Activated B cell treated with CpG ODN at 0.5 μM for 24 hours (primary cell): ENCODE data around the gene PIGB. TPM values are rescaled to one million over a fixed set of nuclear protein-coding genes. Genes with fewer than 3 reads are reported as not detected.

Experiments used
- ATAC-seq: fragments of 200-7000 bp; cut with Tn5 transposase; one replicate; pipeline ENCODE4 v1.10.0; 2021; ENCODE audit warnings: low read depth, mild to moderate bottlenecking, moderate library complexity
- CTCF ChIA-PET: fragments of 350-600 bp; sonication (Branson Sonifier 250); formaldehyde crosslinking; loops from one replicate; lab custom pipeline; 2021; ENCODE audit warnings: antibody characterized with exemption; lab: Charles Lee
- POLR2A ChIA-PET: fragments of 350-600 bp; sonication (Branson Sonifier 250); formaldehyde crosslinking; loops from one replicate; lab custom pipeline; 2021; ENCODE audit warnings: antibody characterized with exemption; lab: Charles Lee
- DNase-seq: peaks from one replicate; pipeline ENCODE4 v3.0.0; 2022
- H3K27ac Mint-ChIP-seq: one replicate; pipeline ENCODE4 v1.8.0; 2020; ENCODE audit warnings: mixed read lengths
- H3K27me3 Mint-ChIP-seq: one replicate; pipeline ENCODE4 v1.8.0; 2021; ENCODE audit warnings: mixed read lengths
- H3K36me3 Mint-ChIP-seq: one replicate; pipeline ENCODE4 v1.8.0; 2021; ENCODE audit warnings: low read depth, mixed read lengths
- H3K4me1 Mint-ChIP-seq: one replicate; pipeline ENCODE4 v1.8.0; 2021; ENCODE audit warnings: mixed read lengths
- H3K4me3 Mint-ChIP-seq: one replicate; pipeline ENCODE4 v1.8.0; 2020; ENCODE audit warnings: mild to moderate bottlenecking, mixed read lengths
- H3K9me3 Mint-ChIP-seq: one replicate; pipeline ENCODE4 v1.8.0; 2020; ENCODE audit warnings: mixed read lengths
- CTCF ChIP-seq: fragments of 200-600 bp; IDR thresholded peaks from one replicate; pipeline ENCODE4 v1.8.0; 2022; ENCODE audit warnings: antibody characterized with exemption, mild to moderate bottlenecking
- intact Hi-C: fragments of 100-400 bp; cut with micrococcal nuclease; formaldehyde crosslinking; loops from one replicate; pipeline ENCODE4 v1.15.1; 2024
- total RNA-seq: library from RNA; stranded (reverse); gene quantifications from 2 replicates; pipeline ENCODE4 v1.2.3, GENCODE V29; 2022

PIGB gene
- total RNA-seq: 29.8 and 31.2 TPM in 2 replicates

- CTCF ChIA-PET: interaction anchor here (0.9 to 1.2 kb wide), 4 partner anchors 89 to 122 kb away, joined by 3 to 6 read pairs (median 4); partner anchors contain the start of genes CCPG1, PIERCE2 and RSL24D1
- ATAC-seq: peak; percentile 86
- H3K27me3 Mint-ChIP-seq: no peaks in the 10 kb centered on the region
- peak within 1 kb of the TSS; percentile 99 for H3K4me3 Mint-ChIP-seq
- peaks cover 41% of the 10 kb centered on the region for H3K36me3 Mint-ChIP-seq
- peak; percentile 75 for DNase-seq
- TF ChIP-seq CTCF: no peak
- no peaks in the 10 kb centered on the region for H3K9me3 Mint-ChIP-seq
- intact Hi-C loops: loop anchor here (1.0 to 5.0 kb wide), 6 partner anchors 29 to 178 kb away; partner anchors contain the start of genes CCPG1 and PIERCE2
- peaks cover 68% of the 10 kb centered on the region for H3K4me1 Mint-ChIP-seq
- peak within 1 kb of the TSS; percentile 99 for H3K27ac Mint-ChIP-seq
- POLR2A ChIA-PET: interaction anchor here (0.5 to 2.5 kb wide), 15 partner anchors 28 to 1600 kb away, joined by 3 to 34 read pairs (median 5); partner anchors contain the start of genes CCPG1, PIERCE2 and RSL24D1
Measured at GRCh38 chr15:55318588-55319494, at the start of gene PIGB, which contains the start of gene PIGBOS1. PIGB (plus strand) TSS chr15:55319222; CDS start chr15:55319251, 29 bp downstream. PIGBOS1 (minus strand) TSS chr15:55319123; CDS start chr15:55317792, 1,331 bp downstream.

DNA sequence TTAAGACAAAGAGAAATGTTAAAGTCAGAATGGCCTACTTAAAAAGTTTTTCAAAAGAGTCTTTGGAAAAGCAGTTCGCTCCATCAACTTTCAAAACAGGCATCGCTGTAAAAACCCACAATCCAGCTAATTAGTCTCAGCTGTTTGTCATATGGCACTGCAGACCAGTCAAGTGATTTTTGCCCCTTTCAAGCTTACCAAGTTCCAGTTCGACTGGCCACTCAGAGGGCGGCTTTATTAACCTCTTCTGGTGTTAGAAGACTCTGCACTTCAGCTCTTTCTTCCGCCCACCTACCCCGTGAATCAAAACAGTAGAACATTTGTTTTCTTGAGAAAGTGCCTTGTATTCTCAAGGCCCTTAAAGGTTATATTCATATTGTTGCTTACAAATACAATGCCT lies 48.7 kb upstream of the PIGB start:
- H3K4me3 Mint-ChIP-seq: no peak overlapping the region
- DNase-seq (no peak), ATAC-seq (no peak)
- ChIA-PET POLR2A (no interaction called here), CTCF (no interaction called here)
- peaks cover 17% of the 10 kb centered on the region for H3K36me3 Mint-ChIP-seq
- no peaks in the 10 kb centered on the region for H3K27me3 Mint-ChIP-seq
- intact Hi-C loops: no loop called here
- no peaks in the 10 kb centered on the region for H3K9me3 Mint-ChIP-seq
- TF ChIP-seq CTCF: no peak
- H3K4me1 Mint-ChIP-seq: peaks cover 40% of the 10 kb centered on the region
- no peak overlapping the region for H3K27ac Mint-ChIP-seq

DNA sequence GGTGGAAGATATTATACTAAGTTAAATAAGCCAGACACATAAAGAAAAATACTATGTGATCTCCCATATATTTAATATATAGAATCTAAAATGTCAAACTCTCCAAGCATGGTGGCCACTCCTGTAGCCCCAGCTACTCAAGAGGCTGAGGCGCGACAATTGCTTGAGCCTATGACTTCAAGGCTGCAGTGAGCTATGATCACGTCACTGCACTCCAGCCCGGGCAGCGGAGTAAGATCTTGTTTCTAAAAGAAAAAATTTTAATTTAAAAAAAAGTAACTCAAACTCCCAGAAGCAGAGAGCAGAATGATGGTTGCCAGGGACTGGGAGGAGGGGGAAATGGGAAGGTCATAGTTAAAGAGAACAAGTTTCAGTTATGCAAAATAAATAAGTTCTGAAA lies 42.7 kb upstream of the PIGB start:
- DNase-seq: no peak
- Mint-ChIP-seq H3K27ac (no peak overlapping the region), H3K27me3 (no peaks in the 10 kb centered on the region), H3K9me3 (no peaks in the 10 kb centered on the region), H3K4me1 (peaks cover 64% of the 10 kb centered on the region), H3K36me3 (peaks cover 3% of the 10 kb centered on the region), H3K4me3 (no peak overlapping the region)
- ChIA-PET POLR2A (interaction anchor here (1.5 to 2.7 kb wide), 3 partner anchors 8 to 55 kb away, joined by 4 to 13 read pairs (median 5); partner anchors contain the start of genes PIGB and PIGBOS1), CTCF (interaction anchor here (2.0 kb wide), 1 partner anchor 9 kb away, joined by 5 read pairs; no protein-coding TSS in a partner anchor)
- ATAC-seq: no peak
- intact Hi-C loops: no loop called here
- no peak for TF ChIP-seq CTCF

DNA sequence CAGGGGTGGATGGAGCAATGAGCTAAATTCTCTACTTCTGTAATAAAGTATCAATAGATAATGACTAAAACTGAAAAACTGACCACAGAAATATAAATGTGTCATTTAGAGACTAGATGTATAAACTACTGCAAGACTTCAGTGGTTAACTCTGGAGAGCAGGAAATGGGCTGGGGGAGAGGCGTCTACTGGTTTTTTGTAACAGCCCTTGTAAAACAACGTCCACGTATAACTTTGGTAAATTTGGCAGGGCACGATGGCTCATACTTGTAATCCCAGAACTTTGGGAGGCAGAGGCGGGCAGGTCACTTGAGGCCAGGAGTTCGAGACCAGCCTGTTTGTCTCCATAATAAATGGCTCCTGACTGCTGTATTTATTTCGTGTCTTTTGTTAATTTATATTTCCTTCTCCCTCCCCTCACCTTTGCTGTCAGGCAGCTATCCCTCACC lies 41.9 kb upstream of the PIGB start:
- Mint-ChIP-seq H3K36me3 (peaks cover 3% of the 10 kb centered on the region), H3K4me3 (peak overlapping the region; percentile 29), H3K4me1 (peaks cover 69% of the 10 kb centered on the region), H3K27ac (peak overlapping the region; percentile 76), H3K9me3 (no peaks in the 10 kb centered on the region), H3K27me3 (no peaks in the 10 kb centered on the region)
- TF ChIP-seq CTCF: no peak
- peak; percentile 67 for ATAC-seq
- CTCF ChIA-PET: interaction anchor here (2.0 kb wide), 1 partner anchor 10 kb away, joined by 5 read pairs; no protein-coding TSS in a partner anchor
- POLR2A ChIA-PET: interaction anchor here (0.6 to 2.7 kb wide), 4 partner anchors 9 to 60 kb away, joined by 4 to 13 read pairs (median 4); partner anchors contain the start of genes PIGB and PIGBOS1
- DNase-seq: no peak
- intact Hi-C loops: loop anchor here (1.0 kb wide), 2 partner anchors 10 to 12 kb away; partner anchors contain the start of gene RAB27A
